Activated T-helper 1 cell treated with anti-CD3 and anti-CD28 coated beads, Interleukin-12 subunit alpha, Interleukin-12 subunit beta, Interleukin-2, Interleukin-4 antibody, amounts not matched to agents 30 ng/mL and 10 ng/mL and 1 ng/mL, durations not matched to agents 14 hours and 24 hours and 36 hours (primary cell): Measurements from ENCODE around the gene SHBG. TPM values are rescaled to one million over a fixed set of nuclear protein-coding genes. Genes with fewer than 3 reads are reported as not detected.
A peak's percentile ranks its signal among the peaks of the same experiment; 100 is the strongest.
"Not testable (repeated sequence)": the region's sequence is repeated elsewhere in the genome, so short reads cannot be mapped to it uniquely, and the experiment has no call there.

Experiments used
- DNase-seq: peaks from one replicate; pipeline ENCODE4 v3.0.0; 2021; ENCODE audit warnings: low spot score
- H3K27ac Mint-ChIP-seq: one replicate; pipeline ENCODE4 v1.8.0; 2021; ENCODE audit warnings: mild to moderate bottlenecking, mixed read lengths
- H3K27me3 Mint-ChIP-seq: one replicate; pipeline ENCODE4 v1.8.0; 2022; ENCODE audit warnings: mild to moderate bottlenecking, moderate library complexity, mixed read lengths; ENCODE audit not compliant: insufficient read depth
- H3K36me3 Mint-ChIP-seq: one replicate; pipeline ENCODE4 v1.8.0; 2021; ENCODE audit warnings: low read depth, mixed read lengths
- H3K4me1 Mint-ChIP-seq: one replicate; pipeline ENCODE4 v1.8.0; 2021; ENCODE audit warnings: low read depth, mixed read lengths
- H3K4me3 Mint-ChIP-seq: one replicate; pipeline ENCODE4 v1.8.0; 2021; ENCODE audit warnings: mild to moderate bottlenecking, moderate library complexity, mixed read lengths
- H3K9me3 Mint-ChIP-seq: one replicate; pipeline ENCODE4 v1.8.0; 2021; ENCODE audit warnings: mixed read lengths
- intact Hi-C: fragments of 100-400 bp; cut with micrococcal nuclease; formaldehyde crosslinking; loops from one replicate; pipeline ENCODE4 v1.15.1; 2024
- total RNA-seq: library from RNA; stranded (reverse); gene quantifications from 2 replicates; pipeline ENCODE4 v1.2.3, GENCODE V29; 2022

Gene SHBG
- total RNA-seq, 1 donor from 2014 or later = not detected

- no peak overlapping the region for H3K27ac Mint-ChIP-seq
- peaks cover 48% of the 10 kb centered on the region for H3K36me3 Mint-ChIP-seq
- intact Hi-C loops = no loop called here
- no peak overlapping the region for H3K4me3 Mint-ChIP-seq
- H3K4me1 Mint-ChIP-seq = peaks cover 2% of the 10 kb centered on the region
- H3K27me3 Mint-ChIP-seq = no peaks in the 10 kb centered on the region
- no peaks in the 10 kb centered on the region for H3K9me3 Mint-ChIP-seq
- no peak for DNase-seq
Observed at GRCh38 chr17:7590743-7591142, 39.2 kb upstream of the SHBG start.

GRCh38 chr17:7591596-7591995, 38.3 kb upstream of the SHBG start:
- DNase-seq = no peak
- intact Hi-C loops = no loop called here
- Mint-ChIP-seq H3K27me3 (no peaks in the 10 kb centered on the region), H3K9me3 (no peaks in the 10 kb centered on the region), H3K4me3 (no peak overlapping the region), H3K36me3 (peaks cover 50% of the 10 kb centered on the region), H3K27ac (no peak overlapping the region), H3K4me1 (no peaks in the 10 kb centered on the region)

GRCh38 chr17:7592422-7593021, 37.4 kb upstream of the SHBG start:
- no peak for DNase-seq
- Mint-ChIP-seq H3K27me3 (no peaks in the 10 kb centered on the region), H3K36me3 (peaks cover 52% of the 10 kb centered on the region), H3K9me3 (no peaks in the 10 kb centered on the region), H3K4me3 (no peak overlapping the region), H3K27ac (no peak overlapping the region), H3K4me1 (no peaks in the 10 kb centered on the region)
- intact Hi-C loops = no loop called here

- intact Hi-C loops = no loop called here
- Mint-ChIP-seq H3K27me3 (no peaks in the 10 kb centered on the region), H3K4me3 (no peak overlapping the region), H3K9me3 (no peaks in the 10 kb centered on the region), H3K27ac (no peak overlapping the region), H3K4me1 (no peaks in the 10 kb centered on the region), H3K36me3 (peaks cover 45% of the 10 kb centered on the region)
- DNase-seq = no peak
Observed at GRCh38 chr17:7593296-7593695, 36.6 kb upstream of the SHBG start.

- H3K36me3 Mint-ChIP-seq = peaks cover 42% of the 10 kb centered on the region
- H3K27me3 Mint-ChIP-seq, DNase-seq, H3K9me3 Mint-ChIP-seq, H3K4me1 Mint-ChIP-seq, intact Hi-C loops, H3K4me3 Mint-ChIP-seq, H3K27ac Mint-ChIP-seq: not testable (repeated sequence)
Observed at GRCh38 chr17:7597561-7597960, 32.4 kb upstream of the SHBG start.

GRCh38 chr17:7606280-7606679, 23.7 kb upstream of the SHBG start:
- Mint-ChIP-seq H3K9me3 (no peaks in the 10 kb centered on the region), H3K4me1 (peaks cover 7% of the 10 kb centered on the region), H3K36me3 (peaks cover 36% of the 10 kb centered on the region), H3K4me3 (no peak overlapping the region), H3K27me3 (no peaks in the 10 kb centered on the region), H3K27ac (no peak overlapping the region)
- no peak for DNase-seq
- intact Hi-C loops = no loop called here

GRCh38 chr17:7610641-7611040, 19.3 kb upstream of the SHBG start:
- Mint-ChIP-seq H3K4me1 (peaks cover 31% of the 10 kb centered on the region), H3K36me3 (peaks cover 18% of the 10 kb centered on the region), H3K9me3 (no peaks in the 10 kb centered on the region), H3K4me3 (no peak overlapping the region), H3K27ac (no peak overlapping the region), H3K27me3 (no peaks in the 10 kb centered on the region)
- intact Hi-C loops = no loop called here
- DNase-seq = no peak

GRCh38 chr17:7611635-7612293, 18.2 kb upstream of the SHBG start:
- Mint-ChIP-seq H3K4me1 (peaks cover 31% of the 10 kb centered on the region), H3K27ac (no peak overlapping the region), H3K4me3 (peak overlapping the region; percentile 66), H3K36me3 (peaks cover 11% of the 10 kb centered on the region), H3K9me3 (no peaks in the 10 kb centered on the region), H3K27me3 (no peaks in the 10 kb centered on the region)
- intact Hi-C loops = no loop called here
- no peak for DNase-seq

- Mint-ChIP-seq H3K27ac (no peak overlapping the region), H3K36me3 (peaks cover 11% of the 10 kb centered on the region), H3K9me3 (no peaks in the 10 kb centered on the region), H3K27me3 (no peaks in the 10 kb centered on the region), H3K4me3 (peak overlapping the region; percentile 66), H3K4me1 (peaks cover 31% of the 10 kb centered on the region)
- intact Hi-C loops = no loop called here
- no peak for DNase-seq
Observed at GRCh38 chr17:7612294-7612640, 17.7 kb upstream of the SHBG start.

GRCh38 chr17:7613769-7614424, 16.0 kb upstream of the SHBG start:
- Mint-ChIP-seq H3K36me3 (peaks cover 11% of the 10 kb centered on the region), H3K27ac (peak overlapping the region; percentile 79)

GRCh38 chr17:7614425-7615264, 15.3 kb upstream of the SHBG start, which contains the start of gene FXR2:
TSS of gene FXR2 (minus strand) at chr17:7614897. CDS start at chr17:7614532, 365 bp downstream.
- H3K27me3 Mint-ChIP-seq = no peaks in the 10 kb centered on the region
- peak within 1 kb of the TSS; percentile 89 for H3K27ac Mint-ChIP-seq
- DNase-seq = peak; percentile 99
- H3K9me3 Mint-ChIP-seq = no peaks in the 10 kb centered on the region
- peak within 1 kb of the TSS; percentile 85 for H3K4me3 Mint-ChIP-seq
- peaks cover 39% of the 10 kb centered on the region for H3K4me1 Mint-ChIP-seq
- intact Hi-C loops = loop anchor here (1.0 kb wide), 7 partner anchors 13 to 210 kb away; partner anchors contain the start of genes ATP1B2, SAT2, TMEM256 and WRAP53
- peaks cover 11% of the 10 kb centered on the region for H3K36me3 Mint-ChIP-seq

More at GRCh38 chr17:7613769-7614424, 16.0 kb upstream of the SHBG start:
- Mint-ChIP-seq H3K4me1 (peaks cover 38% of the 10 kb centered on the region), H3K27me3 (no peaks in the 10 kb centered on the region), H3K4me3 (peak overlapping the region; percentile 85), H3K9me3 (no peaks in the 10 kb centered on the region)
- intact Hi-C loops = loop anchor here (1.0 kb wide), 1 partner anchor 210 kb away; the partner anchor contains the start of gene TMEM256
- DNase-seq = no peak

- Mint-ChIP-seq H3K27me3 (peaks cover under 1% of the 10 kb centered on the region), H3K36me3 (peaks cover 11% of the 10 kb centered on the region), H3K27ac (peak overlapping the region; percentile 89), H3K4me3 (peak overlapping the region; percentile 82), H3K4me1 (peaks cover 38% of the 10 kb centered on the region), H3K9me3 (no peaks in the 10 kb centered on the region)
- intact Hi-C loops = loop anchor here (1.0 kb wide), 6 partner anchors 12 to 160 kb away; partner anchors contain the start of genes ATP1B2, SAT2 and WRAP53
- DNase-seq = no peak
Observed at GRCh38 chr17:7615265-7615747, 14.6 kb upstream of the SHBG start.
